C4-2B (cell line): Measurements from ENCODE around the gene SP100.

ENCODE experiments used
- CTCF ChIP-seq: fragments of 450-650 bp; conservative IDR thresholded peaks from 2 replicates; pipeline ENCODE4 v1.5.1; 2017; ENCODE audit warnings: mild to moderate bottlenecking
- ZFX ChIP-seq: fragments of 450-650 bp; IDR thresholded peaks from 2 replicates; pipeline ENCODE4 v1.6.1; 2017

- TF ChIP-seq CTCF (no peak), ZFX (no peak)
Measured at GRCh38 chr2:230447455-230448451, 31.8 kb downstream of the SP100 start.
